Parathyroid adenoma (tissue), 2 donors: ENCODE results near the gene SAMD1.

Experiments used
- H2AFZ ChIP-seq: fragments of 300-600 bp; sonication (generic); one replicate; pipeline ENCODE4 v1.7.0; 2017; ENCODE audit warnings: antibody characterized with exemption, mild to moderate bottlenecking
- H3K27ac ChIP-seq: fragments of 300-600 bp; sonication (generic); one replicate; pipeline ENCODE4 v1.7.0; 2017
- H3K27me3 ChIP-seq: fragments of 300-600 bp; sonication (generic); one replicate; pipeline ENCODE4 v1.7.0; 2017; ENCODE audit warnings: low read length; ENCODE audit not compliant: control insufficient read depth, insufficient read depth
- H3K36me3 ChIP-seq: fragments of 300-600 bp; sonication (generic); one replicate; pipeline ENCODE4 v1.7.0; 2017; ENCODE audit warnings: low read length; ENCODE audit not compliant: control insufficient read depth, insufficient read depth
- H3K4me1 ChIP-seq: fragments of 300-600 bp; sonication (generic); one replicate; pipeline ENCODE4 v1.7.0; 2017; ENCODE audit warnings: control low read depth
- H3K4me2 ChIP-seq: fragments of 300-600 bp; sonication (generic); one replicate; pipeline ENCODE4 v1.7.0; 2017; ENCODE audit warnings: low read length
- H3K4me3 ChIP-seq: fragments of 300-600 bp; sonication (generic); one replicate; pipeline ENCODE4 v1.7.0; 2017; ENCODE audit warnings: low read depth, low read length
- H3K79me2 ChIP-seq: fragments of 300-600 bp; sonication (generic); one replicate; pipeline ENCODE4 v1.7.0; 2017; ENCODE audit warnings: control low read depth
- H3K9ac ChIP-seq: fragments of 300-600 bp; sonication (generic); one replicate; pipeline ENCODE4 v1.7.0; 2017; ENCODE audit warnings: mild to moderate bottlenecking
- H3K9me3 ChIP-seq: fragments of 300-600 bp; sonication (generic); one replicate; pipeline ENCODE4 v1.7.0; 2017; ENCODE audit warnings: low read length; ENCODE audit not compliant: control insufficient read depth
- TF ChIP-seq, protein P1 (sequence below): fragments of 300-600 bp; sonication (generic); IDR thresholded peaks from one replicate; pipeline ENCODE4 v1.7.0; 2017; ENCODE audit warnings: antibody characterized with exemption, mild to moderate bottlenecking
- donor health status: primary hyperparathyroidism.

SAMD1 gene

DNA sequence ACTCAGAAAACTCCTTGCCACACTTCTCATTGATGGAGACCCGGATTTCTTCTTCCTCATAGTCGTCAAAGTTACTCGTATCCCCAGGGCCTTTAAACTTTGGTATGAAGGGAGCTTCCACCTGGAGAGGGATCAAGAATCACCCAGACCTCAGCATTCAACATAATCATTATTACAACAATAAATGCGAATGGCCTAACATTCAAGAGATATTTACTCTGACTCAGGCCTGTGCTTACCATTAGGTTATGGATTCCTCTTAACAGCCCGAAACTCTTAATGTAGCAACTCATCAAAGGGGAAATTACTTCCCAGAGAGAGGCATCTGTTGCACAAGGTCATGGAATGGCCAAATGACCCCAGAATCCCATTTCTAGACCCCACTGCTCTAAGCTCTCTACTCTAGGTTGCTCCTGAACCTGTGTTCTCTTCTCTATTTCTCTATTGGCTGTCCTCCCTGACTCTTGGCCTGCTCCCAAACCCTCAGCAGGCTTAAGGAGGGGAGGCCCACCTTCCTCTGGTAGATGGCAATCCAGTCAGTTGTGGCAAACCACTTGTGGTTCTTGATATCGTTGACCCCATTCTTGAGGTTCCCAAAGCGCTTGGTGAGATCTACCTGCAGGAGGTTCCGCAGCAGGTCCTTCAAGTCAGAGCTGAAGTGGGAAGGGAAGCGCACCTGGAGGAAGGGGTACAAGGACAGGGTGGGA lies 2.7 kb upstream of the SAMD1 start:
- H3K4me2 ChIP-seq: no peak overlapping the region
- H3K27ac ChIP-seq: no peak overlapping the region
- no peak overlapping the region for H3K9ac ChIP-seq
- H3K9me3 ChIP-seq: no peaks in the 10 kb centered on the region
- H2AFZ ChIP-seq: no peak overlapping the region
- no peaks in the 10 kb centered on the region for H3K79me2 ChIP-seq
- H3K36me3 ChIP-seq: no peaks in the 10 kb centered on the region
- H3K27me3 ChIP-seq: no peaks in the 10 kb centered on the region
- H3K4me3 ChIP-seq: no peak overlapping the region
- TF ChIP-seq, protein P1, sequence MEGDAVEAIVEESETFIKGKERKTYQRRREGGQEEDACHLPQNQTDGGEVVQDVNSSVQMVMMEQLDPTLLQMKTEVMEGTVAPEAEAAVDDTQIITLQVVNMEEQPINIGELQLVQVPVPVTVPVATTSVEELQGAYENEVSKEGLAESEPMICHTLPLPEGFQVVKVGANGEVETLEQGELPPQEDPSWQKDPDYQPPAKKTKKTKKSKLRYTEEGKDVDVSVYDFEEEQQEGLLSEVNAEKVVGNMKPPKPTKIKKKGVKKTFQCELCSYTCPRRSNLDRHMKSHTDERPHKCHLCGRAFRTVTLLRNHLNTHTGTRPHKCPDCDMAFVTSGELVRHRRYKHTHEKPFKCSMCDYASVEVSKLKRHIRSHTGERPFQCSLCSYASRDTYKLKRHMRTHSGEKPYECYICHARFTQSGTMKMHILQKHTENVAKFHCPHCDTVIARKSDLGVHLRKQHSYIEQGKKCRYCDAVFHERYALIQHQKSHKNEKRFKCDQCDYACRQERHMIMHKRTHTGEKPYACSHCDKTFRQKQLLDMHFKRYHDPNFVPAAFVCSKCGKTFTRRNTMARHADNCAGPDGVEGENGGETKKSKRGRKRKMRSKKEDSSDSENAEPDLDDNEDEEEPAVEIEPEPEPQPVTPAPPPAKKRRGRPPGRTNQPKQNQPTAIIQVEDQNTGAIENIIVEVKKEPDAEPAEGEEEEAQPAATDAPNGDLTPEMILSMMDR: no peak
- H3K4me1 ChIP-seq: peaks cover 5% of the 10 kb centered on the region

- Histone ChIP-seq H3K79me2 (no peaks in the 10 kb centered on the region), H3K27ac (peak overlapping the region; percentile 80), H3K4me3 (peak overlapping the region; percentile 87), H3K9ac (no peak overlapping the region), H3K36me3 (no peaks in the 10 kb centered on the region), H3K4me1 (peaks cover 5% of the 10 kb centered on the region), H2AFZ (peak overlapping the region; percentile 90), H3K27me3 (no peaks in the 10 kb centered on the region), H3K9me3 (no peaks in the 10 kb centered on the region), H3K4me2 (peak overlapping the region; percentile 100)
- TF ChIP-seq, protein P1: no peak
These were observed 1.4 kb upstream of the SAMD1 start for GRCh38 chr19:14091813-14092462.

DNA sequence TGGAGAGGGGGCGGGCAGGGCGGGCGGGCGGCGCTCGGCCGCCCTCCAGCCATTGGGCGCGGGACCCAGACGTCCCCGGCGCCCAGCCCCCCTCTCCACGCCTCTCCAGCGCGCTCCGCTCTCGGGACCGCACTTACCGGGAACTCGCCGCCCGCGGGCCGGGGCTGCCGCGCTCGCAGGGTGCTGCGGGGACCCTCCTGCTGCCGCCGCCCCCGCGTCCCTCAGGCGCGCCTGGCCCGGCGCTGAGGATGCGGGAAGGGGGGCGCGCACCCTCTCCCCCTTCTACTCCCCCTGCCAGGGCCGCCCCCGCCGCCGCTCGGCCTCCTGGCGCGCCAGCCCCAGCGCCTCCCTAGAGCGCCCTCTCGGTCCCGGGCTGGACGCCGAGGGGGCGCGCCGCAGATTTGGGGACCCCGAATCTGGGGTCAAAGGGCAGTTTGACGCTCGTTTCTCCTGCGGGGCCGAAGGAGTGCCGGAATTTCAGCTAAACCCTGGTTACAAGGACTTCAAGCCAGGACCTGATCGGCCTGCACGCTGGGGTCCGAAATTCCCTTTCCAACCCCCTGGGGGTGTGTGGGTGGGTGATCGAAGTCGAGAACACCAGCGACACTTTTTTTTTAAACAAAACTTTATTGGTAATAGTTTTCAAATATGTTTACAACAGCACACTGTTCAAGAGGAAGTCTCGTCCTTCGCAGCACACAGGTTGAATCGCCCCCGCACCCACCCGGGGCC lies 696 bp upstream of the SAMD1 start:
- TF ChIP-seq, protein P1: peak; percentile 31

GRCh38 chr19:14089662-14090508 lies 666 bp downstream of the SAMD1 start:
- no peak overlapping the region for H3K27ac ChIP-seq
- no peaks in the 10 kb centered on the region for H3K36me3 ChIP-seq
- H3K4me2 ChIP-seq: peak overlapping the region; percentile 66
- peaks cover 5% of the 10 kb centered on the region for H3K4me1 ChIP-seq
- no peaks in the 10 kb centered on the region for H3K9me3 ChIP-seq
- no peak overlapping the region for H3K9ac ChIP-seq
- TF ChIP-seq, protein P1: no peak
- peak overlapping the region; percentile 79 for H2AFZ ChIP-seq
- peak overlapping the region; percentile 39 for H3K4me3 ChIP-seq
- H3K79me2 ChIP-seq: no peaks in the 10 kb centered on the region
- H3K27me3 ChIP-seq: no peaks in the 10 kb centered on the region

More for the DNA sequence above, 696 bp upstream of the SAMD1 start:
- H3K4me1 ChIP-seq: peaks cover 5% of the 10 kb centered on the region
- H2AFZ ChIP-seq: peak overlapping the region; percentile 90
- no peaks in the 10 kb centered on the region for H3K27me3 ChIP-seq
- H3K4me2 ChIP-seq: peak overlapping the region; percentile 100
- no peaks in the 10 kb centered on the region for H3K79me2 ChIP-seq
- no peak overlapping the region for H3K9ac ChIP-seq
- H3K36me3 ChIP-seq: no peaks in the 10 kb centered on the region
- H3K9me3 ChIP-seq: no peaks in the 10 kb centered on the region
- H3K4me3 ChIP-seq: peak overlapping the region; percentile 87
- peak overlapping the region; percentile 80 for H3K27ac ChIP-seq
